Adrenal gland (tissue), 5 donors: Measurements from ENCODE around the gene IGSF10.

Source experiments
- CTCF ChIP-seq, 6 experiments: fragments of 450-650 bp in 4 of 6; fragments of 200-600 bp in 2 of 6; sonication (generic) in 1 of 6; IDR thresholded peaks; 1 replicate in 5 of 6; 2 replicates in 1 of 6; pipeline versions ENCODE4 v1.5.1 to v1.8.0; 2016 to 2021; ENCODE audit warnings: antibody characterized with exemption in 6 of 6, mild to moderate bottlenecking in 2 of 6, moderate library complexity in 1 of 6
- POLR2A ChIP-seq, 2 donors: fragments of 450-650 bp; IDR thresholded peaks; one replicate each; pipeline ENCODE4 v1.6.1; 2017; ENCODE audit warnings: antibody characterized with exemption in 2 of 2, mild to moderate bottlenecking in 2 of 2, moderate library complexity in 1 of 2
- donor health status: DM: no; HTN: no; CAD: no.

- TF ChIP-seq CTCF (IDR thresholded peaks at IDR 0.05) (no peak), POLR2A (IDR thresholded peaks at IDR 0.05) (no peak)
Observed at GRCh38 chr3:151456065-151456464, 4.8 kb downstream of the IGSF10 start.
